Mesenchymal stem cell (in vitro differentiated cells and primary cell): ENCODE results near the gene FAM222A.

Experiments
- DNase-seq: peaks from one replicate; pipeline ENCODE4 v3.0.0-alpha.2; 2013
- H2AFZ ChIP-seq: one replicate; pipeline ENCODE4 v1.6.1; 2013; ENCODE audit warnings: low read depth, mild to moderate bottlenecking, control low read depth, inconsistent platforms, low read length, moderate library complexity
- H2AK5ac ChIP-seq: 2 replicates; pipeline ENCODE4 v1.6.1; 2013; ENCODE audit warnings: low read length, moderate library complexity, mild to moderate bottlenecking, inconsistent platforms; ENCODE audit not compliant: severe bottlenecking
- H2BK120ac ChIP-seq: one replicate; pipeline ENCODE4 v1.6.1; 2013; ENCODE audit warnings: low read depth, mild to moderate bottlenecking, inconsistent platforms, low read length, moderate library complexity
- H2BK12ac ChIP-seq, 2 experiments: one replicate each; pipeline ENCODE4 v1.6.1; 2013; ENCODE audit warnings: inconsistent platforms in 2 of 2, low read length in 2 of 2, mild to moderate bottlenecking in 2 of 2, moderate library complexity in 2 of 2, control low read depth in 1 of 2
- H2BK15ac ChIP-seq: one replicate; pipeline ENCODE4 v1.6.1; 2013; ENCODE audit warnings: mild to moderate bottlenecking, low read depth, inconsistent platforms; ENCODE audit not compliant: poor library complexity, severe bottlenecking
- H2BK5ac ChIP-seq: 2 replicates; pipeline ENCODE4 v1.6.1; 2013; ENCODE audit warnings: low read depth, mild to moderate bottlenecking, low read length, control low read depth, inconsistent platforms; ENCODE audit not compliant: poor library complexity, severe bottlenecking
- H3K14ac ChIP-seq, 2 experiments: one replicate each; pipeline ENCODE4 v1.6.1; 2013; ENCODE audit warnings: inconsistent platforms in 2 of 2, low read length in 2 of 2, control low read depth in 1 of 2, mild to moderate bottlenecking in 1 of 2, moderate library complexity in 1 of 2
- H3K18ac ChIP-seq, 2 experiments: one replicate each; pipeline ENCODE4 v1.6.1; 2013; ENCODE audit warnings: inconsistent platforms in 2 of 2, low read length in 2 of 2, control low read depth in 1 of 2, low read depth in 1 of 2, mild to moderate bottlenecking in 1 of 2
- H3K23ac ChIP-seq, 2 experiments: one replicate each; pipeline ENCODE4 v1.6.1; 2013; ENCODE audit warnings: inconsistent platforms in 2 of 2, low read length in 2 of 2, mild to moderate bottlenecking in 2 of 2, moderate library complexity in 2 of 2, control low read depth in 1 of 2
- H3K27ac ChIP-seq: 2 replicates; pipeline ENCODE4 v1.5.1; 2013; ENCODE audit warnings: mild to moderate bottlenecking, moderate library complexity, low read length, control low read depth, inconsistent platforms; ENCODE audit not compliant: poor library complexity, severe bottlenecking
- H3K27me3 ChIP-seq, 2 experiments: 2 replicates each; pipeline versions ENCODE4 v1.6.1 to v1.7.0; 2013; ENCODE audit warnings: low read length in 2 of 2, mild to moderate bottlenecking in 2 of 2, moderate library complexity in 2 of 2, control low read depth in 1 of 2, inconsistent platforms in 1 of 2; ENCODE audit not compliant: control insufficient read depth in 1 of 2, insufficient read depth in 1 of 2
- H3K36me3 ChIP-seq, 2 experiments: 2 replicates each; pipeline versions ENCODE4 v1.6.1 to v1.7.0; 2013; ENCODE audit warnings: low read length in 2 of 2, control low read depth in 1 of 2, inconsistent platforms in 1 of 2, low read depth in 1 of 2, mild to moderate bottlenecking in 1 of 2; ENCODE audit not compliant: insufficient read depth in 2 of 2, control insufficient read depth in 1 of 2
- H3K4ac ChIP-seq, 2 experiments: one replicate each; pipeline ENCODE4 v1.6.1; 2013; ENCODE audit warnings: inconsistent platforms in 2 of 2, low read length in 2 of 2, mild to moderate bottlenecking in 2 of 2, moderate library complexity in 2 of 2, control low read depth in 1 of 2, low read depth in 1 of 2
- H3K4me1 ChIP-seq: 2 replicates; pipeline ENCODE4 v1.6.1; 2013; ENCODE audit warnings: low read depth, low read length, control low read depth; ENCODE audit not compliant: control insufficient read depth, insufficient read depth
- H3K4me2 ChIP-seq: 2 replicates; pipeline ENCODE4 v1.6.1; 2013; ENCODE audit warnings: low read length, mild to moderate bottlenecking, inconsistent platforms; ENCODE audit not compliant: poor library complexity, severe bottlenecking
- H3K4me3 ChIP-seq, 2 experiments: 2 replicates each; pipeline versions ENCODE4 v1.5.1 to v1.7.0; 2013; ENCODE audit warnings: low read length in 2 of 2, mild to moderate bottlenecking in 2 of 2, control low read depth in 1 of 2, low read depth in 1 of 2; ENCODE audit not compliant: insufficient read depth in 1 of 2
- H3K79me1 ChIP-seq: replicated peaks from 2 replicates; pipeline ENCODE4 v1.6.1; 2013; ENCODE audit warnings: mild to moderate bottlenecking, control low read depth, low read length, inconsistent platforms; ENCODE audit not compliant: poor library complexity, severe bottlenecking
- H3K9ac ChIP-seq: 2 replicates; pipeline ENCODE4 v1.7.0; 2013; ENCODE audit warnings: mild to moderate bottlenecking, low read length, moderate library complexity
- H3K9me3 ChIP-seq: 2 replicates; pipeline ENCODE4 v1.7.0; 2013; ENCODE audit warnings: mild to moderate bottlenecking, low read length; ENCODE audit not compliant: control insufficient read depth
- H4K8ac ChIP-seq: one replicate; pipeline ENCODE4 v1.6.1; 2013; ENCODE audit warnings: inconsistent platforms, mild to moderate bottlenecking, low read length, moderate library complexity
- H4K91ac ChIP-seq: one replicate; pipeline ENCODE4 v1.6.1; 2013; ENCODE audit warnings: mild to moderate bottlenecking, low read length, inconsistent platforms
- WGBS: methylation state at CpG from one replicate; pipeline ENCODE4 v1.1.7; 2013; ENCODE audit warnings: mixed read lengths; 5-methylcytosine and 5-hydroxymethylcytosine counted together

Gene FAM222A

DNA sequence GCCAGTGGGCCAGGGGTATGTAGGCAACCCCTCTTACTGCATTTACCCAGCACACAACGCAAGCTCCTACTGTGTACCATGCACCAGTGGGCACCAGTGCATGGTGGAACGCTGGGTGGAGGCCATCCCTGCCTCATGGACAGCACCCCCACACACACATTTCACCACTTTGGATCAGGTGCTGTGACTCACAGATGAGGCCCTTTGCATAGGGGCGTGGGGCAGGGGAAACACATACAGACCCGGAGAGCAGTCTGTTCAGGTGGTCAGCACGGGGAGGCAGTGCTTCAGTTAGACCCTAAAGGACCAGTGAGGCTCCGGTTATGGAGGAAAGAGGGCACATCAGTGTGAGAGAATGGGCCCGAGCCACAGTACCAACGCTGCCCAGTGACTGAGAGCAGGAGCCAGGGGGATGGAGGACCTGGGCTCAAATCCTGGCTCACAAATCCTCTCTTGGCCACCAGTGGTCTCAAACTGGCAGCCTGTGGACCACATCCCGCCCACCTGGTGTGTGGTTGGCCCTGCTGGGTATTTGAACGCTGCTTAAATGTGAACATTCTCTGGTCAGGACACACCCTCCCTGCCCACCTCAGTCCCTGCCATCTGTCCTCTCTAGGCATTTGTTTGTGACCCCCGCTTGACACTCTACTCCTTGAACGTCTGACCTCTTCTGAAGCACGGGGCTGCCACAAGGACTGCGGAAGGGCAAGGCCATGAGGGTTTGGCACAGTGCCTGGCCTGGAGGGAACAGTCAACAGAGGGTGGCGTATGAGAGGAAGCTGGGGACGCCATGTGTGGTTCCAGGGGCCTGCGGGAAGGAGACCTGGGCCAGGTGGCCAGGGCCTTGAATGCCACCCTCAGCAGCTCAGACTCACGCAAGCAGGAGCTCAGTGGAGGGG, 46.7 kb downstream of the FAM222A start:
- no peak overlapping the region for H3K4me3 ChIP-seq

DNA sequence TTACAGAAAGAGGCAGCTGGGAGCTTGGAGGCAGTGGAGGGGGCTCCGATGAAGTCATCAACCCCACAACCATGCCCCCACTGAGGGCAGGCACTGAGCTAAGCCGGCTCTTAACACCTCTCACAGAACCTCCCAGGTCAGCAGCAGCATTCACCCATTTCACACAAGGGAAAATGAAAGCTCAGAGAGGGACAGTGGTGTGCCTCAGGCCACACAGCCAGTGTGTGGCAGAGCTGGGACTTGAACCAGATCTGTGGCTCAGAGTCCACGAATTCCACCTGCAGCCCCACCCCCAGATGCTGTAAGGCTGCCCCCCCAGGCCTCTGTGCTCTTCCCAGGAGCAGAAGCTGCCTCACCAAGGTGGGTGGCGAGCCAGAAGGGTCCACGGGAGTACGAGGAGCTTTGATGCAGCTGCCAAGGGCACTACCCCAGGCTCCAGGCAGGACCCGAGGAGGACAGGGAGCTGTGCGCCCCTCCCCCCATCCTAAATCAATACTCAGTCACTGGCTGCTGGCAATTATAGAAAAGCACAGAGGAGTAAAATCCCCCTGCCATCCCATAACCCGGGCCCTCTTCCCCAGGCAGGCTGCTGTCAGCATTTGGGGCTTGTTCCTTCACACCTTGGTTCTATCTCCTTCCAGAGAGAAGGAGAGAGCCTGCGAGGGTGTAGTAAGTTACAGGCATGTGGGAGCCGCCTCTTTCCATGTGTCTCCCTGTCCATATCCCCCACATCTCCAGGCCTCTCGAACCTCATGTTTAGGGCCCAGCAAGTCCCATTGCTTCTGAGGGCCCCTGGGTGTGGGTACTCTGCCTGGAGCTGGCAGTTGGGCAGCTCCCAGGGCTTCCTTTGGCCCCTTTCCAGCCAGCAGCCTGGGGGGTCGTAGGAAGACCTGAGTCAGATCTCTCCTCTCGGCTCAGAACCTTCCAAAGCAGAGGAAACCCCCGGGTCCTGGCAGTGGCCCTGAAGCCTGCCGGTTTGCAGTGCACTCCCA, 47.6 kb downstream of the FAM222A start:
- no peak overlapping the region for H3K4me2 ChIP-seq
- no peak overlapping the region for H2BK12ac ChIP-seq
- H2AFZ ChIP-seq: no peak overlapping the region
- H3K27me3 ChIP-seq: peaks cover 13 to 22% of the 10 kb centered on the region in 2 experiments
- H2AK5ac ChIP-seq: no peak overlapping the region
- no peaks in the 10 kb centered on the region for H3K79me1 ChIP-seq
- no peak overlapping the region for H3K14ac ChIP-seq
- no peak overlapping the region for H4K91ac ChIP-seq
- H3K4ac ChIP-seq: no peak overlapping the region
- no peak overlapping the region for H3K18ac ChIP-seq
- no peak overlapping the region for H4K8ac ChIP-seq
- no peak overlapping the region for H2BK5ac ChIP-seq
- H3K27ac ChIP-seq: no peak overlapping the region
- WGBS: 80% methylated on average over 14 of the region's 16 CpGs
- no peak overlapping the region for H3K23ac ChIP-seq
- no peaks in the 10 kb centered on the region for H3K4me1 ChIP-seq
- no peaks in the 10 kb centered on the region for H3K36me3 ChIP-seq
- no peak overlapping the region for H2BK120ac ChIP-seq
- H3K4me3 ChIP-seq: no peak overlapping the region
- H3K9ac ChIP-seq: no peak overlapping the region
- H3K9me3 ChIP-seq: peaks cover 20% of the 10 kb centered on the region
- no peak overlapping the region for H2BK15ac ChIP-seq
- DNase-seq: no peak

More for the DNA sequence above, 46.7 kb downstream of the FAM222A start:
- no peak overlapping the region for H4K91ac ChIP-seq
- no peak overlapping the region for H2BK12ac ChIP-seq
- H2BK120ac ChIP-seq: no peak overlapping the region
- no peak overlapping the region for H3K18ac ChIP-seq
- H3K4ac ChIP-seq: no peak overlapping the region
- no peak overlapping the region for H4K8ac ChIP-seq
- peak overlapping the region in 1 of 2 experiments; percentile 41 for H3K14ac ChIP-seq
- H3K79me1 ChIP-seq: no peaks in the 10 kb centered on the region
- H3K4me2 ChIP-seq: no peak overlapping the region
- no peaks in the 10 kb centered on the region for H3K36me3 ChIP-seq
- H3K4me1 ChIP-seq: no peaks in the 10 kb centered on the region
- no peak overlapping the region for H2BK5ac ChIP-seq
- H3K9ac ChIP-seq: no peak overlapping the region
- H2AFZ ChIP-seq: no peak overlapping the region
- H2AK5ac ChIP-seq: no peak overlapping the region
- no peak overlapping the region for H2BK15ac ChIP-seq
- H3K23ac ChIP-seq: no peak overlapping the region
- WGBS: 90% methylated on average over 17 of the region's 18 CpGs
- DNase-seq: no peak
- no peak overlapping the region for H3K27ac ChIP-seq
- peaks cover 28% of the 10 kb centered on the region for H3K9me3 ChIP-seq
- H3K27me3 ChIP-seq: peaks cover 7 to 22% of the 10 kb centered on the region in 2 experiments

DNA sequence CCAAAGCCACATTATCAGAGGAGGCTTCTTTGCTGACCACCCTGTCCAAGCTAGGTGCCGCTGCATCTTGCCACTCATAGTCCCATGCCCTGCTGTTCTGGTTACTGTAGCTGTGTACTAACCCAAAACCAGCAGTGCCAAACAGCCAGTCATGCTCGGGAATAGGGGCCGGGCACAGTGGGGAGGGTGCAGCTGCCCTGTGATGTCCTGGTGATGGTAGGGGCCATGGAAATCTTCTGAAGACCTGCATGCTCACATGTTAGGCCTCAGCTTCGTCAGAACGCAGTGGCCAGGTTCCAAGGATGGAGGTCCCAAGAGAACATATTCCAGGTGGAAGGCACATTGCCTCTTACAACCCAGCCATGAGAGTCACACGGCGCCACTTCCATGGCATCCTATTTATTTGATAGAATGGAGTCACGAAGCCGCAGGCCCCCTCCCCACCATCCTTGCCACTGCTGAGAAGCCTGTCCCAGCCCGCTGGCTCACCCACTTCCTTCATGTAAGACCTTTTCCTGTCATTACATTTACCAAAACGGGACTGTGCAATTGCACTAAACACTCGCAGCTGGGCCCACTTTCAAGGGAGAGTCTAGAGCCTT, 48.5 kb downstream of the FAM222A start:
- Histone ChIP-seq H3K23ac (no peak overlapping the region), H3K4ac (no peak overlapping the region), H2BK12ac (no peak overlapping the region), H4K8ac (peak overlapping the region; percentile 20), H3K79me1 (no peaks in the 10 kb centered on the region), H3K18ac (no peak overlapping the region), H3K9ac (no peak overlapping the region), H3K14ac (no peak overlapping the region), H3K4me2 (no peak overlapping the region), H2AK5ac (no peak overlapping the region), H3K27me3 (peaks cover 18 to 25% of the 10 kb centered on the region in 2 experiments), H3K27ac (no peak overlapping the region), H3K36me3 (no peaks in the 10 kb centered on the region), H3K4me3 (no peak overlapping the region), H2BK120ac (no peak overlapping the region), H2BK15ac (no peak overlapping the region), H3K9me3 (peaks cover 10% of the 10 kb centered on the region), H3K4me1 (no peaks in the 10 kb centered on the region), H2AFZ (no peak overlapping the region), H4K91ac (no peak overlapping the region), H2BK5ac (no peak overlapping the region)
- no peak for DNase-seq
- 96% methylated on average over 12 of the region's 12 CpGs for WGBS
